ENCODE data around the gene ACTN3.
"Not testable (repeated sequence)": the region's sequence is repeated elsewhere in the genome, so short reads cannot be mapped to it uniquely, and the experiment has no call there.

The ACTN3 gene

DNA sequence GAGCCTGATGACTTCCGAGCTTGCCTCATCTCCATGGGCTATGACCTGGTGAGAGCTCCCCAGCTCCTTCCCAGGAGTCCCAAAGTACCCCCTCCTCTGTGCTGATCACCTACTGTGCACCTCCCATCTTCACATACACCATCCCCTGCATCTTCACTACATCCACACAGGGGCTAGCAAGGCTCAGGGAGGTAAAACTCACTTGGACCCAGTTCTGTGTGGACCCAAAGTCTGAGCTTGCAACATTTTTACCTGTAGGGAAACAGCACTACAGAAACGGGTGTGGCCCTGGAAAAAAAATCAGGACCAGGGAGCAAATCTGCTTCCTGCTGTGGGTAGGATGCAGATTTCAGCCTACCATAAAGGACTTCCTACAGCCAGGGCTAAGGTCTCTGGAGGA lies 15.6 kb downstream of the ACTN3 start:
- FAIRE-seq: no peak
- no peak for DNase-seq (ENCODE audit: extremely low spot score, insufficient read length, low read depth)

GRCh38 chr11:66562907-66563583 lies 16.3 kb downstream of the ACTN3 start:
- no peak for DNase-seq (ENCODE audit: extremely low spot score, insufficient read length, low read depth)
- FAIRE-seq: no peak

- FAIRE-seq: no peak
- no peak for DNase-seq (ENCODE audit: extremely low spot score, insufficient read length, low read depth)
Measured at GRCh38 chr11:66563832-66564231, 17.1 kb downstream of the ACTN3 start.

DNA sequence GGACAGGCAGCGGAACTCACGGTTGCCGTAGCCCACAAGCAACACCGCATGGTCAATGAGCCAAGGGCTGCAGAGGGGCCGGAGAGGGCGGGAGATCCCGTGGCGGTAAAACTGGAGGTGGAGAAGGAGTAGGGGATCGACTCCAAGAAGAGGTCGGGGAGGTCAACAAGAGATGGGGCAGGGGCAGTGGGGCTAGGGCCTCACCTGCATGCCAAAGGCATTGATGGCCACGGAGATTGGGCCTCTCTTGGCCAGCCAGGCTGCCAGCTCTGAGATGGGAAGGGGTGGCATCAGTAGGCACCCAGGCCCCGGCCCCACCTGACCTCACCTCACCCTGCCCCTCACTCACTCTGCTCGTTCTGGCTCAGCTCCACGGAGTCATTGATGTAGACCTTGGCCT lies 17.8 kb downstream of the ACTN3 start:
- no peak for FAIRE-seq
- no peak for DNase-seq (ENCODE audit: extremely low spot score, insufficient read length, low read depth)

GRCh38 chr11:66564984-66565383 lies 18.3 kb downstream of the ACTN3 start:
- FAIRE-seq (no peak), DNase-seq (ENCODE audit: extremely low spot score, insufficient read length, low read depth) (no peak)

GRCh38 chr11:66566221-66566620 lies 19.5 kb downstream of the ACTN3 start:
- FAIRE-seq (no peak), DNase-seq (ENCODE audit: extremely low spot score, insufficient read length, low read depth) (no peak)

- FAIRE-seq: no peak
Measured at GRCh38 chr11:66567787-66568123, 21.1 kb downstream of the ACTN3 start.

GRCh38 chr11:66568124-66568916 lies 21.6 kb downstream of the ACTN3 start, which contains the start of gene CTSF:
TSS of gene CTSF (minus strand) at chr11:66568606. CDS start at chr11:66568486, 120 bp downstream.
- peak; percentile 76 for DNase-seq (ENCODE audit: extremely low spot score, insufficient read length, low read depth)
- peak; percentile 12 for FAIRE-seq

More at GRCh38 chr11:66567787-66568123, 21.1 kb downstream of the ACTN3 start:
- no peak for DNase-seq (ENCODE audit: extremely low spot score, insufficient read length, low read depth)

GRCh38 chr11:66569076-66569475 lies 22.4 kb downstream of the ACTN3 start:
- DNase-seq (ENCODE audit: extremely low spot score, insufficient read length, low read depth) (no peak), FAIRE-seq (no peak)

DNA sequence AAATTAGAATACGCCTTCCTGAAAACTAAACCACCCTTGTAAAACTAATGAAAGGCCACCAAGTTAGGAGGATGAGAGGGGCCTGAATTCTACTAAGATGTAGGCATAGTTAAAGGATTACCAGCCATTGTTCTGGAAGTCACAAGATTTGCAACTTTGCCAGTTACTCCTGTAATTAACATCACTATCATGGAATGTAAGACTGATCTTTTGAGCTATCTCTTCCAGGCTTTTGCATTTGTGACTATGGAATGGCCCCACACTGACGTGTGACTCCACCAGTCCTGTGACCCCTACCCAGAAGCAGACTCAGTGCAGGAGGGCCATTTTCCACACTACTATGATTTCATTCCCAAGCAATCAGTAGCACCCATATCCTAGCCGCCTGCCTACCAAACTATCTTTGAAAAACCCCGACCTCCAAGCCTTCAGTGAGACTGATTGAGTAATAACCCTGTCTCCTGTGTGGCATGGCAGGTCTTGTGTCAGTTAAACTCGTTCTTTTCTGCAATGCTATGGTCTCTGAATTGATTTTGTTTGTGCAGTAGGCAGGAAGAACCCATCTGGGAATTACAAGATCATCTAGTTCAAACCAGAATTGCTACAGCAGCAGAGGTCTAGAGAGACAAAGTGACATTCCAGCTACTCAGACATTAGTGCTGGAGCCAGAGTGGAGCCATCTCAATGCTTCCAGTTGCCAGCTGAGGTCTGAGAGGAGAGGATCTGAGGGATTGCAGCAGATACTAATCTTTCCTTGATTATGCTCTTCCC lies 23.6 kb downstream of the ACTN3 start:
- FAIRE-seq (no peak), DNase-seq (ENCODE audit: extremely low spot score, insufficient read length, low read depth) (no peak)

- no peak for FAIRE-seq
- DNase-seq (ENCODE audit: extremely low spot score, insufficient read length, low read depth): no peak
Measured at GRCh38 chr11:66570850-66571180, 24.1 kb downstream of the ACTN3 start.

GRCh38 chr11:66579017-66579606 lies 32.4 kb downstream of the ACTN3 start:
- peak; percentile 70 for DNase-seq (ENCODE audit: extremely low spot score, insufficient read length, low read depth)
- peak; percentile 41 for FAIRE-seq

- DNase-seq (ENCODE audit: extremely low spot score, insufficient read length, low read depth) (no peak), FAIRE-seq (no peak)
Measured at GRCh38 chr11:66580803-66581202, 34.1 kb downstream of the ACTN3 start.

GRCh38 chr11:66581261-66581660 lies 34.6 kb downstream of the ACTN3 start:
- FAIRE-seq: no peak

DNA sequence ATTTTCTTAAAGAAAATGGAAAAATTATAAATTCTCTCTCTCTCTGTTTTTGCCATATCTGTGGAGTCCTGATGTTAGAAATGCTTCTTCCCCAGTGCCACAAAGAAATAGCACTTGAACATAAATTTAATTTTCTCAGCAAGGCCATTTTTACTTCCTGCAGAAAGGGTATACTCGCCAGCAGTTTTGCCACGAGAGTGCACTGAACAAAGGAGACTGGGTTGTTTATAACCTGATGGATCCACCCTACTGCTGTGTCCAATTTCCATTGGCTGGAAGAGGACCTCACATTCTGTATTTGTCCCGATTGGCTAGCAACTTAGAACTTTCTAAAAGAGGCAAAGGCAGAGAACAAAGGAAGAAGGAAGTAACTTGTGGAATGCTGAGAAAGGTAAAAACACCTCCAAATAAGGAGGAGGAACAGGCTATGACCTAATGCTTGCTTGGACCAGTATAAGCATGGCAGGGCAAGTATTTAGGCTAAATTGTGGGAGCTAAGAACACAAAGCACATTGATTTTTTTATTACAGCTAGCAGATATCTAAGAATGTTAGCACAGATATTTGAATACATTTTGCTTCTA lies 36.0 kb downstream of the ACTN3 start:
- FAIRE-seq; DNase-seq (ENCODE audit: extremely low spot score, insufficient read length, low read depth): not testable (repeated sequence)

More at GRCh38 chr11:66581261-66581660, 34.6 kb downstream of the ACTN3 start:
- no peak for DNase-seq (ENCODE audit: extremely low spot score, insufficient read length, low read depth)

GRCh38 chr11:66585447-66585846 lies 38.7 kb downstream of the ACTN3 start:
- not testable (repeated sequence) for FAIRE-seq

GRCh38 chr11:66586136-66586535 lies 39.4 kb downstream of the ACTN3 start:
- DNase-seq (ENCODE audit: extremely low spot score, insufficient read length, low read depth): no peak
- FAIRE-seq: no peak

More at GRCh38 chr11:66585447-66585846, 38.7 kb downstream of the ACTN3 start:
- DNase-seq (ENCODE audit: extremely low spot score, insufficient read length, low read depth): not testable (repeated sequence)

GRCh38 chr11:66589315-66589714 lies 42.6 kb downstream of the ACTN3 start:
- not testable (repeated sequence) for DNase-seq (ENCODE audit: extremely low spot score, insufficient read length, low read depth); FAIRE-seq

GRCh38 chr11:66589996-66590675 lies 43.4 kb downstream of the ACTN3 start:
- DNase-seq (ENCODE audit: extremely low spot score, insufficient read length, low read depth): no peak
- no peak for FAIRE-seq

Measured in GM18507 (cell line).